Erythroblast (primary cell): Measurements from ENCODE around the gene SNORC.

Source experiments
- DNase-seq, 2 experiments: peaks; one replicate each; lab custom pipeline; 2025; lab: John Stamatoyannopoulos, UW
- GATA1 ChIP-seq: IDR thresholded peaks from 2 replicates; pipeline ENCODE4 v1.6.1; 2011; ENCODE audit warnings: low read depth, mild to moderate bottlenecking, control low read depth, low read length, moderate library complexity
- POLR2A ChIP-seq: IDR thresholded peaks from 2 replicates; pipeline ENCODE4 v1.6.1; 2011; ENCODE audit warnings: mild to moderate bottlenecking, low read length

Gene SNORC

GRCh38 chr2:232882505-232883115 lies 12.5 kb downstream of the SNORC start:
- no peak for DNase-seq
- no peak for TF ChIP-seq POLR2A
- no peak for TF ChIP-seq GATA1

- TF ChIP-seq POLR2A (no peak), GATA1 (no peak)
- no peak for DNase-seq
These were observed 13.2 kb downstream of the SNORC start for GRCh38 chr2:232883116-232883721.

- TF ChIP-seq POLR2A = no peak
- no peak for TF ChIP-seq GATA1
- no peak for DNase-seq
These were observed 13.9 kb downstream of the SNORC start for GRCh38 chr2:232884001-232884421.

- TF ChIP-seq POLR2A = no peak
- TF ChIP-seq GATA1 = no peak
- DNase-seq = no peak
These were observed 14.6 kb downstream of the SNORC start for GRCh38 chr2:232884549-232885263.

GRCh38 chr2:232885264-232885961 lies 15.3 kb downstream of the SNORC start:
- no peak for TF ChIP-seq POLR2A
- no peak for TF ChIP-seq GATA1
- DNase-seq = no peak

- no peak for TF ChIP-seq GATA1
- no peak for TF ChIP-seq POLR2A
- DNase-seq = no peak
These were observed 16.1 kb downstream of the SNORC start for GRCh38 chr2:232886176-232886575.

- TF ChIP-seq GATA1 = no peak
- no peak for TF ChIP-seq POLR2A
- no peak for DNase-seq
These were observed 16.6 kb downstream of the SNORC start for GRCh38 chr2:232886632-232887031.

- TF ChIP-seq GATA1 (no peak), POLR2A (no peak)
- no peak for DNase-seq
These were observed 17.2 kb downstream of the SNORC start for GRCh38 chr2:232887171-232887850.

GRCh38 chr2:232888099-232888836 lies 18.2 kb downstream of the SNORC start:
- no peak for TF ChIP-seq GATA1
- TF ChIP-seq POLR2A = no peak
- no peak for DNase-seq

GRCh38 chr2:232888839-232889529 lies 18.9 kb downstream of the SNORC start:
- no peak for DNase-seq
- TF ChIP-seq GATA1 (no peak), POLR2A (no peak)

GRCh38 chr2:232889876-232890401 lies 19.9 kb downstream of the SNORC start:
- no peak for DNase-seq
- TF ChIP-seq POLR2A (no peak), GATA1 (no peak)

- DNase-seq = no peak
- no peak for TF ChIP-seq POLR2A
- TF ChIP-seq GATA1 = no peak
These were observed 20.5 kb downstream of the SNORC start for GRCh38 chr2:232890536-232890895.
